GM18511 (cell line): ENCODE results near the gene TIMM10B.
A peak's percentile ranks its signal among the peaks of the same experiment; 100 is the strongest.
"Not testable (repeated sequence)": the region's sequence is repeated elsewhere in the genome, so short reads cannot be mapped to it uniquely, and the experiment has no call there.

Experiments
- ATAC-seq: cut with Tn5 transposase; IDR thresholded peaks from one replicate; pipeline ENCODE4 v1.9.1; 2021; ENCODE audit warnings: mild to moderate bottlenecking, moderate library complexity; ENCODE audit not compliant: unreplicated experiment

TIMM10B gene

GRCh38 chr11:6504166-6504565 is 22.9 kb downstream of the TIMM10B start:
- no peak for ATAC-seq

GRCh38 chr11:6505577-6506240 is 24.4 kb downstream of the TIMM10B start:
- ATAC-seq: peak; percentile 75

- ATAC-seq: no peak
Measured at GRCh38 chr11:6516865-6517264, 35.6 kb downstream of the TIMM10B start.

- no peak for ATAC-seq
Measured at GRCh38 chr11:6520265-6520664, 39.0 kb downstream of the TIMM10B start.

- not testable (repeated sequence) for ATAC-seq
Measured at GRCh38 chr11:6521946-6522345, 40.6 kb downstream of the TIMM10B start.

- no peak for ATAC-seq
Measured at GRCh38 chr11:6523253-6523652, 42.0 kb downstream of the TIMM10B start.

- ATAC-seq: no peak
Measured at GRCh38 chr11:6526411-6527135, 45.3 kb downstream of the TIMM10B start.

- no peak for ATAC-seq
Measured at GRCh38 chr11:6529266-6529665, 48.0 kb downstream of the TIMM10B start.

GRCh38 chr11:6530848-6531247 is 49.5 kb downstream of the TIMM10B start:
- no peak for ATAC-seq

GRCh38 chr11:6531267-6531752 is 50.0 kb downstream of the TIMM10B start:
- ATAC-seq: no peak
